Liver (tissue), 9 donors: ENCODE measurements around the gene LHFPL6. TPM values are rescaled to one million over a fixed set of nuclear protein-coding genes. Genes with fewer than 3 reads are reported as not detected.

ENCODE experiments used
- DNase-seq: peaks from one replicate; pipeline ENCODE4 v3.0.0-alpha.2; 2017; ENCODE audit warnings: low spot score
- H3K27ac ChIP-seq, 2 donors: one replicate each; pipeline ENCODE4 v1.7.0; 2013; ENCODE audit warnings: inconsistent platforms in 2 of 2, low read length in 2 of 2, control low read depth in 1 of 2, low read depth in 1 of 2, mild to moderate bottlenecking in 1 of 2
- H3K27me3 ChIP-seq, 4 donors: one replicate each; pipeline versions ENCODE4 v1.6.1 to v1.7.0; 2013; ENCODE audit warnings: low read length in 3 of 4, inconsistent platforms in 1 of 4, mild to moderate bottlenecking in 1 of 4, moderate library complexity in 1 of 4; ENCODE audit not compliant: control insufficient read depth in 4 of 4, insufficient read depth in 4 of 4
- H3K36me3 ChIP-seq, 4 donors: one replicate each; pipeline versions ENCODE4 v1.6.1 to v1.7.0; 2013; ENCODE audit warnings: low read length in 3 of 4, mild to moderate bottlenecking in 3 of 4, low read depth in 1 of 4, moderate library complexity in 1 of 4; ENCODE audit not compliant: control insufficient read depth in 4 of 4, insufficient read depth in 3 of 4
- H3K4me1 ChIP-seq, 4 donors: one replicate each; pipeline versions ENCODE4 v1.6.1 to v1.7.0; 2013; ENCODE audit warnings: low read length in 3 of 4, mild to moderate bottlenecking in 3 of 4, moderate library complexity in 1 of 4; ENCODE audit not compliant: control insufficient read depth in 4 of 4, insufficient read depth in 4 of 4
- H3K4me3 ChIP-seq, 3 donors: one replicate each; pipeline versions ENCODE4 v1.6.1 to v1.7.0; 2013; ENCODE audit warnings: low read length in 3 of 3, control low read depth in 1 of 3, low read depth in 1 of 3, mild to moderate bottlenecking in 1 of 3
- H3K9ac ChIP-seq, 2 donors: one replicate each; pipeline ENCODE4 v1.7.0; 2013; ENCODE audit warnings: low read length in 2 of 2, mild to moderate bottlenecking in 2 of 2, moderate library complexity in 2 of 2, control low read depth in 1 of 2, low read depth in 1 of 2
- H3K9me3 ChIP-seq, 4 donors: one replicate each; pipeline versions ENCODE4 v1.6.1 to v1.7.0; 2013; ENCODE audit warnings: low read length in 3 of 4; ENCODE audit not compliant: control insufficient read depth in 4 of 4
- EGR1 ChIP-seq, 2 donors: IDR thresholded peaks; 2 replicates each; pipeline ENCODE4 v1.6.1; 2016 to 2018; ENCODE audit warnings: antibody characterized with exemption in 2 of 2, low read depth in 2 of 2
- FOXA1 ChIP-seq: IDR thresholded peaks from 2 replicates; pipeline ENCODE4 v1.6.1; 2016; ENCODE audit warnings: antibody characterized with exemption
- FOXA2 ChIP-seq: IDR thresholded peaks from 2 replicates; pipeline ENCODE4 v1.6.1; 2016; ENCODE audit warnings: antibody characterized with exemption
- GABPA ChIP-seq, 2 donors: IDR thresholded peaks in 1 of 2; conservative IDR thresholded peaks in 1 of 2; 2 replicates each; pipeline ENCODE4 v1.6.1; 2016; ENCODE audit warnings: antibody characterized with exemption in 2 of 2, mild to moderate bottlenecking in 1 of 2, moderate library complexity in 1 of 2
- HNF4A ChIP-seq, 2 donors: conservative IDR thresholded peaks; 2 replicates each; pipeline ENCODE4 v1.6.1; 2016; ENCODE audit warnings: antibody characterized with exemption in 2 of 2, mild to moderate bottlenecking in 2 of 2
- HNF4G ChIP-seq: IDR thresholded peaks from 2 replicates; pipeline ENCODE4 v1.6.1; 2016; ENCODE audit warnings: antibody characterized with exemption
- NR2F2 ChIP-seq: IDR thresholded peaks from 2 replicates; pipeline ENCODE4 v1.6.1; 2016; ENCODE audit warnings: antibody characterized with exemption
- RAD21 ChIP-seq, 2 donors: IDR thresholded peaks; 2 replicates each; pipeline ENCODE4 v1.6.1; 2016; ENCODE audit warnings: antibody characterized with exemption in 2 of 2, mild to moderate bottlenecking in 2 of 2
- RXRA ChIP-seq, 2 donors: IDR thresholded peaks; 2 replicates each; pipeline ENCODE4 v1.6.1; 2017 to 2018; ENCODE audit warnings: antibody characterized with exemption in 2 of 2, mild to moderate bottlenecking in 1 of 2
- SP1 ChIP-seq: IDR thresholded peaks from 2 replicates; pipeline ENCODE4 v1.6.1; 2018; ENCODE audit warnings: antibody characterized with exemption, mild to moderate bottlenecking
- TAF1 ChIP-seq: conservative IDR thresholded peaks from 2 replicates; pipeline ENCODE4 v1.6.1; 2016; ENCODE audit warnings: antibody characterized with exemption, mild to moderate bottlenecking
- YY1 ChIP-seq: IDR thresholded peaks from 2 replicates; pipeline ENCODE4 v1.6.1; 2016; ENCODE audit warnings: antibody characterized with exemption, mild to moderate bottlenecking
- WGBS: extraction: QIAGEN DNeasy Blood & Tissue Kit; methylation state at CpG from one replicate; pipeline ENCODE4 v1.1.7; 2013; 5-methylcytosine and 5-hydroxymethylcytosine counted together
- polyA plus RNA-seq, 2 donors: library from polyadenylated mRNA; stranded (reverse) in 1 of 2; unstranded in 1 of 2; fragments of 200-250 nt in 1 of 2; fragments of >200 nt in 1 of 2; fragmentation: Nextera tagmentation in 1 of 2; extraction: Ambion mirVana in 1 of 2; gene quantifications; one replicate each; pipeline versions ENCODE4 v1.2.1 to v1.2.3, GENCODE V29; 2013 to 2015
- total RNA-seq, 2 donors: library from RNA; depleted of rRNA; stranded (reverse); fragments of >200 nt; gene quantifications; one replicate each; pipeline ENCODE4 v1.2.3, GENCODE V29; 2014
- TF ChIP-seq, protein P1 (sequence below): IDR thresholded peaks from 2 replicates; pipeline ENCODE4 v1.6.1; 2016; ENCODE audit warnings: antibody characterized with exemption
- TF ChIP-seq, protein P2 (sequence below): IDR thresholded peaks from 2 replicates; pipeline ENCODE4 v1.6.1; 2016; ENCODE audit warnings: antibody characterized with exemption
- TF ChIP-seq, protein P3 (sequence below): IDR thresholded peaks from 2 replicates; pipeline ENCODE4 v1.6.1; 2016; ENCODE audit warnings: antibody characterized with exemption
- TF ChIP-seq, protein P4 (sequence below): IDR thresholded peaks from 2 replicates; pipeline ENCODE4 v1.6.1; 2016; ENCODE audit warnings: antibody characterized with exemption, mild to moderate bottlenecking
- donor health status: healthy.
- donor health status: healthy.
- donor health status: healthy.
- donor health status: healthy.
- donor health status: healthy.

Gene LHFPL6
- total and polyA plus RNA-seq, 4 donors: 2.6 to 8.3 (median 5.5) TPM

DNA sequence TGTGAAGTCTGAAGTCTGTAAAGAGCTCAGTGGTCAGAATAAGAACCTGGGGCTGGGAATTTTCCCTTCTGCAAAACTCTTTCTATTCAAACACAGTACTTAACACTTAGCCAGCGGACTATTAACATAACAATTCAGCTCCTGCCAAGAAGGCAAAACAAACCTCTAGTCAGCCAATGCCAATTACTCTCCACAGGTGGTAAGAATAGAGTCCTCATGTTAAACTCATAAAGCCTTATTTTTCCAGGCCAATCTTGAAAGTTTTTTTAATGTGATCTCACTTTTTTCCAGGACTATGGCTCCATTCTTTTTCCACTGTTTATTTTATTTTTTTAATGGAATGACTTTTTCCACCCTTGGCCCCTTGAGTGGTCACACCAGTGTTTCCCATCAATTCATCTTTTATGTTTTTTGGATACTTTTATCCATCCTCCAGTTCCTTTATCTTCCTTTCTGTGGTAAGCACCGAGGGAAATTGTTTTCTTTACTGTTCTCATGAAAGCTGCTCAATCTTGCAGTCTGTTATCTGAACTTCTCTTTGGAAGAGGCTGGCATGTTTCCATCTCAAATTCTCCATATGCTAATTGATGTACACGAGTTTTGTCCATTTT lies 217.3 kb downstream of the LHFPL6 start:
- WGBS: 37% methylated on average over 3 of the region's 3 CpGs
- TF ChIP-seq TAF1 (no peak), FOXA1 (no peak)
- Histone ChIP-seq H3K4me3 (no peak overlapping the region), H3K27ac (no peak overlapping the region), H3K4me1 (no peaks in the 10 kb centered on the region), H3K36me3 (no peaks in the 10 kb centered on the region), H3K9me3 (no peaks in the 10 kb centered on the region), H3K9ac (no peak overlapping the region), H3K27me3 (no peaks in the 10 kb centered on the region)
- DNase-seq: no peak

DNA sequence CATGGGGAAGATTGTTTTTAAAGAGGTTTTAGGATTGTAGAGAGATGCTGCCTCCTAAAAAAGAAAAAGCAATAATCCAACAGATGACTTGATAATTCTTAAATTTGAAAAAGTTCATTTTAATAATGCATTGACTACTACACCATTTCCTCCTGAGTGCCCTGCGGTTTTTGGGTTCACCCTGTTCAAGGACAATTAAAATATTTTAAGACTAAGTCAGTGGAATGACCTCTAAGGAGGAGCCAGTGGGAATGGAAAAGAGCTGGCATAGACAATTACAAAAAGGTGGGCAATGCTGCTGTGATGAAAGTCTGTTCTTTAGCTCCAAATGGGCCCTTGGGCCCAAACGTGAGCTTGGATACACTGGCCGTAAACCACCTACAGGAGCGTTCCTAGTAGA lies 217.8 kb downstream of the LHFPL6 start:
- Histone ChIP-seq H3K9ac (no peak overlapping the region), H3K9me3 (no peaks in the 10 kb centered on the region), H3K27me3 (no peaks in the 10 kb centered on the region), H3K27ac (no peak overlapping the region), H3K4me1 (no peaks in the 10 kb centered on the region), H3K4me3 (no peak overlapping the region), H3K36me3 (no peaks in the 10 kb centered on the region)
- TF ChIP-seq, protein P1, sequence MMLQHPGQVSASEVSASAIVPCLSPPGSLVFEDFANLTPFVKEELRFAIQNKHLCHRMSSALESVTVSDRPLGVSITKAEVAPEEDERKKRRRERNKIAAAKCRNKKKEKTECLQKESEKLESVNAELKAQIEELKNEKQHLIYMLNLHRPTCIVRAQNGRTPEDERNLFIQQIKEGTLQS: no peak
- TF ChIP-seq RAD21 (IDR thresholded peaks at IDR 0.05) (no peak), FOXA2 (no peak), RXRA (IDR thresholded peaks at IDR 0.05) (no peak), HNF4A (conservative IDR thresholded peaks at IDR 0.05) (no peak), EGR1 (IDR thresholded peaks at IDR 0.05; ENCODE audit: low read depth in 2 of 2) (no peak), NR2F2 (no peak), SP1 (no peak), YY1 (no peak), HNF4G (no peak), GABPA (IDR thresholded peaks at IDR 0.05 in 1 of 2, conservative IDR thresholded peaks at IDR 0.05 in 1 of 2) (no peak), FOXA1 (no peak), TAF1 (no peak)
- TF ChIP-seq, protein P2, sequence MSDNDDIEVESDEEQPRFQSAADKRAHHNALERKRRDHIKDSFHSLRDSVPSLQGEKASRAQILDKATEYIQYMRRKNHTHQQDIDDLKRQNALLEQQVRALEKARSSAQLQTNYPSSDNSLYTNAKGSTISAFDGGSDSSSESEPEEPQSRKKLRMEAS: no peak
- TF ChIP-seq, protein P3, sequence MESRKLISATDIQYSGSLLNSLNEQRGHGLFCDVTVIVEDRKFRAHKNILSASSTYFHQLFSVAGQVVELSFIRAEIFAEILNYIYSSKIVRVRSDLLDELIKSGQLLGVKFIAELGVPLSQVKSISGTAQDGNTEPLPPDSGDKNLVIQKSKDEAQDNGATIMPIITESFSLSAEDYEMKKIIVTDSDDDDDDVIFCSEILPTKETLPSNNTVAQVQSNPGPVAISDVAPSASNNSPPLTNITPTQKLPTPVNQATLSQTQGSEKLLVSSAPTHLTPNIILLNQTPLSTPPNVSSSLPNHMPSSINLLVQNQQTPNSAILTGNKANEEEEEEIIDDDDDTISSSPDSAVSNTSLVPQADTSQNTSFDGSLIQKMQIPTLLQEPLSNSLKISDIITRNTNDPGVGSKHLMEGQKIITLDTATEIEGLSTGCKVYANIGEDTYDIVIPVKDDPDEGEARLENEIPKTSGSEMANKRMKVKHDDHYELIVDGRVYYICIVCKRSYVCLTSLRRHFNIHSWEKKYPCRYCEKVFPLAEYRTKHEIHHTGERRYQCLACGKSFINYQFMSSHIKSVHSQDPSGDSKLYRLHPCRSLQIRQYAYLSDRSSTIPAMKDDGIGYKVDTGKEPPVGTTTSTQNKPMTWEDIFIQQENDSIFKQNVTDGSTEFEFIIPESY: no peak
- TF ChIP-seq, protein P4, sequence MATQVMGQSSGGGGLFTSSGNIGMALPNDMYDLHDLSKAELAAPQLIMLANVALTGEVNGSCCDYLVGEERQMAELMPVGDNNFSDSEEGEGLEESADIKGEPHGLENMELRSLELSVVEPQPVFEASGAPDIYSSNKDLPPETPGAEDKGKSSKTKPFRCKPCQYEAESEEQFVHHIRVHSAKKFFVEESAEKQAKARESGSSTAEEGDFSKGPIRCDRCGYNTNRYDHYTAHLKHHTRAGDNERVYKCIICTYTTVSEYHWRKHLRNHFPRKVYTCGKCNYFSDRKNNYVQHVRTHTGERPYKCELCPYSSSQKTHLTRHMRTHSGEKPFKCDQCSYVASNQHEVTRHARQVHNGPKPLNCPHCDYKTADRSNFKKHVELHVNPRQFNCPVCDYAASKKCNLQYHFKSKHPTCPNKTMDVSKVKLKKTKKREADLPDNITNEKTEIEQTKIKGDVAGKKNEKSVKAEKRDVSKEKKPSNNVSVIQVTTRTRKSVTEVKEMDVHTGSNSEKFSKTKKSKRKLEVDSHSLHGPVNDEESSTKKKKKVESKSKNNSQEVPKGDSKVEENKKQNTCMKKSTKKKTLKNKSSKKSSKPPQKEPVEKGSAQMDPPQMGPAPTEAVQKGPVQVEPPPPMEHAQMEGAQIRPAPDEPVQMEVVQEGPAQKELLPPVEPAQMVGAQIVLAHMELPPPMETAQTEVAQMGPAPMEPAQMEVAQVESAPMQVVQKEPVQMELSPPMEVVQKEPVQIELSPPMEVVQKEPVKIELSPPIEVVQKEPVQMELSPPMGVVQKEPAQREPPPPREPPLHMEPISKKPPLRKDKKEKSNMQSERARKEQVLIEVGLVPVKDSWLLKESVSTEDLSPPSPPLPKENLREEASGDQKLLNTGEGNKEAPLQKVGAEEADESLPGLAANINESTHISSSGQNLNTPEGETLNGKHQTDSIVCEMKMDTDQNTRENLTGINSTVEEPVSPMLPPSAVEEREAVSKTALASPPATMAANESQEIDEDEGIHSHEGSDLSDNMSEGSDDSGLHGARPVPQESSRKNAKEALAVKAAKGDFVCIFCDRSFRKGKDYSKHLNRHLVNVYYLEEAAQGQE: no peak
- 63% methylated on average over 4 of the region's 4 CpGs for WGBS
- no peak for DNase-seq
